NCI-H510A (cell line): ENCODE data around the gene TMEM86A.
"Not testable (repeated sequence)": the region's sequence is repeated elsewhere in the genome, so short reads cannot be mapped to it uniquely, and the experiment has no call there.

ENCODE experiments used
- DNase-seq: peaks from one replicate; lab custom pipeline; 2025; lab: John Stamatoyannopoulos, UW

TMEM86A gene, protein sequence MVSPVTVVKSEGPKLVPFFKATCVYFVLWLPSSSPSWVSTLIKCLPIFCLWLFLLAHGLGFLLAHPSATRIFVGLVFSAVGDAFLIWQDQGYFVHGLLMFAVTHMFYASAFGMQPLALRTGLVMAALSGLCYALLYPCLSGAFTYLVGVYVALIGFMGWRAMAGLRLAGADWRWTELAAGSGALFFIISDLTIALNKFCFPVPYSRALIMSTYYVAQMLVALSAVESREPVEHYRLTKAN

DNA sequence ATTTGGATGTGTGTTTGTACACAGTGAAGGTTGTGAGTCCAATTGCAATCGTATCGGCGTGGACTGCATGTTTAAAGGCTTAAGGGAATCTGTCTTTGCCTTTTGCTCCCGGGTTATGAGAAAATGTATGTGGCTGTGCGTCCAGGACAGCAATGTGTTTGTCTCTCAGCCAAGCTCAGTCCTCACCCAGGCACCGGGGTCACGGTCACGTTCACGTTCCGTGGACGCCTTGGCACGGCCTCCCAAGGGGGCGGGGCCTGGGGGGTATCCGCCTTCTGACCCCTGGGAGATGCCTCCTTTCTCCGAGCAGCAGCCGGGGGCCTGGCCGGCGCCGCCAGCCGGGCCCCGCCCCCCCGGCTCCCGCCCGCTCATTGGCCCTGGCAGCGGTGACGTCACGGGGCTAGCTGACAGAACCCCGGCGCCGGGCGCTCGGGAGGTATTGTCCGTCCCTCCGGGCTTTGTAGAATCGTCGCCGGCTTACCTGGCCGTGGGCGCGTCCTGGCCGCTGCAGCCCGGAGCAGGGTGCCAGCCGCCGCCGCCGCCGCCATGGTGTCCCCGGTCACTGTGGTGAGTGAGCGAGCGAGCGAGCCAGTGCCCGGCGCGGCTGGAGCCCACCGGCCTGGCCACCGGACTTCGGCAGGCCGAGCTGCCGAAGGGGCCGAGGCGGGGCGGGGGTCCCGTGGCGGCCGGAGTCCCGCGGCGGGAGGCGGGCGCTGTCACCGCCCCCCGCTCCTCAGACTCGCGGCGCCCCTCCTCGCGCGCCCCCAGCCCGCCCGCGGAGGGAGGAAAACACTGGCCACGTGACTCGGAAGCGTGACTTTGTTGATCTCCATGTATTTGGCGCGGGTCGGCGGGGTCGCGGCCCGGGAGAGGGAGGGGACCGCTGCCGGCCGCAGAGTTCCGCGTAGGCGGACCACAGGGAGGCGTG, at the start of gene TMEM86A:
TMEM86A (plus strand) TSS at position 439 of the 928 bp plus-strand sequence; CDS start at position 547, 108 bp downstream.
- peak; percentile 80 for DNase-seq

DNA sequence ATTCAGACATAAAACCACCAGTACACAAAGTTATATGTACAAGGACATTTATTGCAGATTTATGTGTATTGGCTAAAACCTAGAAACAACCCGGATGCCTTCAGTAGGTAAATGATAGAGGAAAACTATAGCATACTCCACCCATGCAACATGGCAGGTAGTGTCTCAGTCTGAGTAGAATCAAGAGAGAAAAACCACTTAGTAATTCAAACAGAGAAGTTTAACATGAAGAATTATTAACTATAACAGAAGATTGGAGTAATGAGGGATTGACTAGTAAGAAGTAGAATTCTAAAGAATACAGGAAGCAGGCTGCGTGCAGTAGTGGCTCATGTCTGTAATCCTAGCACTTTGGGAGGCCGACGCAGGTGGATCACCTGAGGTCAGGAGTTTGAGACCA, 48.2 kb upstream of the TMEM86A start:
- DNase-seq = no peak

DNA sequence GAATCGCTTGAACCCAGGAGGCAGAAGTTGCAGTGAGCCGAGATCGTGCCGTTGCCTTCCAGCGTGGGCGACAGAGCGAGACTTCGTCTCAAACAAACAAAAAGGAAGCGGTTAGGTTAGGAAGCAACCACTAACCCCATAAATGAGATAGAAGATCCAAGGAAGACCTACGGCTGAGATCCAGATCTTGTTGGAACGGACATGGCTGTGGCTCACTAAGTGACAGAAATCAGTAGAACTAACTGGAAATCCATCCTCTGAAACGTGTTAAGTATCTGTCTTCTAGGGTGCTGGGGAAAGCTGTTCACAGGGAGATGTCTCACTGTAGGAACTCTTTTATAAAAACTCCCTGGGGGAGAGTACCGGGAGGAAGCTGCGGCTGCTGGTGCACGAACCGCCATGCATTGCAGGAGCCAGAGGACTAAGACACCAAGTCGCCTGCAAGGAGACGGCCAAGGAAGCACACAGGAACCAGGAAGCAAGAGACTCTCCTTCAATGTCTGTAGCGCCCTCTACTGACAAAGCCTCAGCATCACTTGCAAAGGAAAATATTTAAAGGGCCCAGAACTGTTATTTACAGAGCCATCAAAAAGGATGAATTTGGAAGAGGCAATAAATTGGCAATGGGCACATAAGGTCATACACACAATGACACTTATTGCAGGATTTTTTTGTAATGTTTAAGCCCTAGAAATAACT, 47.6 kb upstream of the TMEM86A start:
- DNase-seq = no peak

DNA sequence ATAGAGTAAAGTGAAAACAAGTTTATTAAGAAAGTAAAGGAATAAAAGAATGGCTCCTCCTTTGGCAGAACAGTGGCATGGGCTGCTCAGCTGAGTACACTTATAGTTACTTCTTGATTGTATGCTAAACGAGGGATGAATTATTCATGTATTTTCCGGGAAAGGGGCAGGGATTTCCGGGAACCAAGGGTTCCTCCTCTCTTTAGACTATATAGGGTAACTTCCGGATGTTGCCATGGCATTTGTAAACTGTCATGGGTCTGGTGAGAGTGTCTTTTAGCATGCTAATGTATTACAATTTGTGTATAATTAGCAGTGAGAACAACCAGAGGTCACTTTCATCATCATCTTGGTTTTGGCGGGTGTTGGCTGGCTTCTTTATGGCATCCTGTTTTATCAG, 40.9 kb upstream of the TMEM86A start:
- no peak for DNase-seq

DNA sequence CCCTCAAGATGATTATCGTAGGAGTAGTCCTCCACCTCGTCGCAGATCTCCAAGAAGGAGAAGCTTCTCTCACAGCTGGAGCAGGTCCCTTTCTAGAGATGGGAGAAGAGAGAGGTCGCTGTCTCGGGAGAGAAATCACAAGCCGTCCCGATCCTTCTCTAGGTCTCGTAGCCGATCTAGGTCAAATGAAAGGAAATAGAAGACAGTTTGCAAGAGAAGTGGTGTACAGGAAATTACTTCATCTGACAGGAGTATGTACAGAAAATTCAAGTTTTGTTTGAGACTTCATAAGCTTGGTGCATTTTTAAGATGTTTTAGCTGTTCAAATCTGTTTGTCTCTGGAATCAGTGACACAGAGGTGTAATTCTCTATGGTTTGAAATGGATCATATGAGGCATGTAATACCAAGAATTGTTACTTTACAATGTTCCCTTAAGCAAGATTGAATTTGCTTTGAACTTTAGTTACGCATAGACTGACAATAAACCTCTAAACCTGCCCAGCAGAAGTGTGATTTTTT, 33.2 kb upstream of the TMEM86A start:
- not testable (repeated sequence) for DNase-seq

DNA sequence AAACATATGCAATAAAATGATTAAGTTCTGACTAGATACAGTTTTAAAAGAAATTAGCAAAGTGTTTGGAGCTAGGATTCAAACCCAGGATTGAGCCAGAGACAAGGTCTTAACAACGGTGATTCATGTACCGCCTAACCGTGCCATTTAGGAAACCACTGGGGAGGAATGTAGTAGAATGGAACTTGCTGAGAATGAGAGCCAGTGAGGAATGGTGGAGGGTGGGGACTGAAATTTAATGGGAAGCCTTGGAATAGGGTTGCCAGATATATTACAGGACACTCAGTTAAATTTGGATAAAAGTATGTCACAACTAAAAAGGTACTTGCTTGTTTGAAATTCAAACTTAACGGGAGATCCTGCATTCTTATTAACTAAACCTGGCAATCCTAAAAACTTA, 30.4 kb upstream of the TMEM86A start:
- no peak for DNase-seq

DNA sequence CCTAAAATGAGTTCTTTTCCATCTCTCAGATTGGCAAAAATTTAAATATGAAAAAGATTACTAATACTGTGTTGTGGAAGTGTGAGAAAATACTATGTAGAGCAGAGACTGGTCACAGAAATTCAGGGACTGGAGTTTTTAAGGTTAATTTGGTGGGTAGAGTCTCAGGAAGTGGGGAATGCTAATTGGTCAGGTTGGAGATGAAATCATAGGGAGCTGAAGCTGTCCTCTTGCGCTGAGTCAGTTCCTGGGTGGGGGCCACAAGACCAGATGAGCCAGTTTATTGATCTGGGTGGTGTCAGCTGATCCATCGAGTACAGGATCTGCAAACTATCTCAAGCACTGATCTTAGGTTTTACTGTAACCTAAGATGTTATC, 29.4 kb upstream of the TMEM86A start:
- no peak for DNase-seq

DNA sequence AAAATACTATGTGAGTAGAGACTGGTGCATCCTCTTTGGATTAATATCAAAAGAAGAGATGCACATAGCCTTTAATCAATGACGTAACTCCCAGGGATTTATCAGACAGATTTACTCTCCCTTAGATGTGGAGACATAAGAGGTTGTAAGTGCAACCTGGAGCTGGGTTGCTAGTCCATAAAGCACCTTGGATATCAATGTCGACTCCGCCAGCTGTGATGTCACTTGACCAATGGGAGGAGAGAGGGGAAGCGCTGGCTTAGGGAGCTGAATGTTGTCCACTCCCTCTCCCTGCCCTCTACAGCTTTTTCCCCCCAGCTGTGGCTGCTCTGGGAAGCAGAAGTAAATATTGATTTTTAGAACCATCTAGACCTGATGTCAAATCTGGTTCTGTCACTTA, 28.9 kb upstream of the TMEM86A start:
- peak; percentile 56 for DNase-seq

DNA sequence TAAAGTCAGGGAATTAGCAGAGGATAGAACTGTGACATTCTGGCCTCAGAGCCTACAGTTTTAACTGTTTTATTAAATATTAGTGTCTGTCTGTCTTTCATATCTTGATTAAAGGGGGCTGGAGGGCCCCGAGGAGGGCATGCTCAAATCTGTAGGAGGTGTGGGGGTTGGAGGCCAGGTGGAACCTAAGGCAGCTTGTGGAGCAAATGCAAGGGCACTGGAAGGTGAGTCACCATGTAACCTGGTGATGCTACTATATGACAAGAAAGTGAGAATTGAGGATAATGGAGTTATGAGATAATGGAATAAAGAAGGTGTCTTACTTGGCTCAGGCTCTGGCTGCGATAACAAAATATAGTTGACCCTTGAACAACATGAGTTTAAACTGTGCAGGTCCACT, 27.3 kb upstream of the TMEM86A start:
- DNase-seq = no peak

DNA sequence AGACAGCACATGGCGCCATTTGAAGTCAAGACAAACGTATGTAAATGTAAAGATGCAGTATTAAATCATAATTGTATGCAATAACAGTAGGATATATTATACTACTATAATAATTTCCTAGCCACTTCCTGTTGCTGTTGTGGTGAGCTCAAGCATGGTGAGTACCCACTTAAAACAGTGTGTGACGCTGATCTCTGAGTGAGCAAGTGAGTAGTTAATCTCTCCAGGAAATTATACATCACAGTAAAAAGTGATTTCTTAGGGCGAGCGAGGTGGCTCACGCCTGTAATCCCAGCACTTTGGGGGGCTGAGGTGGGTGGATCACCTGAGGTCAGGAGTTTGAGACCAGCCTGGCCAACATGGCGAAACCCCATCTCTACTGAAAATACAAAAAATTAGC, 26.4 kb upstream of the TMEM86A start:
- DNase-seq = not testable (repeated sequence)

DNA sequence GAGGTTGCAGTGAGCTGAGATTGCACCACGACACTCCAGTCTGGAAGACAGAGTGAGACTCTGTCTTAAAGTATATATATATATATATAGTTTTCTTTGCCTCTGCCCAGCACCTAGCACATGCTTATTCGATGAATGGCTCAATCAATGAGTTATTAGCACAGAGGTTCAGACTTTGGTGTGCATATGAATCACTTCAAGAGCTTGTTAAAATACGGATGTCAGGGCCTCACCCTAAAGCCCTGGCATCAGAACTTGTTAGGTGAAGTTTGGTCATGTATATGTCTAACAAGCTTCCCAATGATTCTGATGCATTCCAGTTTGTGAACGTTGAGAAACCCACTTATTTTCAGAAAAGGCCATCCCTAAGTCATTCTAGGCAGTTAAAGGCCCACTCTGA, 21.8 kb upstream of the TMEM86A start:
- no peak for DNase-seq

DNA sequence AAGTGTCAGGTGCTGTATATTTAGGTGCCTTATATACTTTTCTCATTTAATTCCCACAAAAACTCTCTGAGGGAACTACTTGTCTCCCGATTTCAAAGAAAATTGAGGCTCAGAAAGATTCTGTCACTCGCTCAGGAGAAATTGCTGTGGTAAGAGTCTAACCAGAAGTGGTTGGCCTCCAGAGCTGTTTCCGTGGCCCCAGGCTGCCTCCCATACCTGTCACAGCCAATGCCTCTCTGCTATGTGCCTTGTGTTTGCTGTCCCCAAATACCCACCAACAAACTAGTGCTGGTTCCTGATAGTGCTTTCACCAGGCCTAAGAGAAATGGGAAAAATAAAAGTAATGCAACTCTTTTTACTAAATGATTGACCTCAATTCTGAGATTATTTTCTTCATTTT, 21.0 kb upstream of the TMEM86A start:
- DNase-seq = no peak

DNA sequence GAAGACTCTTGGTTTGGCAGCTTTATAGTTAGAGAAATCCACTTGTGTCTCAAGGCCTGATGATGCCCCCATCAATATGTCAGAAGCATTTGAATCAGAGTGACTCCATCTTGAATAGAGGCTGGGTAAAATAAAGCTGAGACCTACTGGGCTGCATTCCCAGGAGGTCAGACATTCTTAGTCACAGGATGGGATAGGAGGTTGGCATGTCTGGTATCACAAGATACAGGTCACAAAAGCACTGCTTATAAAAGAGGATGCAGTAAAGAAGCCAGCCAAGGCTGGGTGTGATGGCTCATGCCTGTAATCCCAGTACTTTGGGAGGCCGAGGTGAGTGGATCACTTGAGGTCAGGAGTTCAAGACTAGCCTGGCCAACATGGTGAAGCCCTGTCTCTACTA, 16.6 kb upstream of the TMEM86A start:
- not testable (repeated sequence) for DNase-seq

DNA sequence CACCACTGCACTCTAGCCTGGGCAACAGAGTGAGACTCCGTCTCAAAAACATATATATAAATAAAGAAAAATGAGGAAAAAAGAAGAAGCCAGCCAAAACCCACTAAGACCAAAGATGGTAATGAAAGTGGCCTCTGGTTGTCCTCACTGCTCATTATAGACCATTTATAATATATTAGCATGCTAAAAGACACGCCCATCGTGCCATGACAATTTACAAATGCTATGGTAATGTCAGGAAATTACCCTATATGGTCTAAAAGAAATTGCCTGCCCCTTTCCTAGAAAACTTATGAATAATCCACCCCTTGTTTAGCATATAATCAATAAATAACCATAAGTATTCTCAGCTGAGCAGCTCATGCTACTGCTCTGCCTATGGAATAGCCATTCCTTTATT, 16.1 kb upstream of the TMEM86A start:
- no peak for DNase-seq

DNA sequence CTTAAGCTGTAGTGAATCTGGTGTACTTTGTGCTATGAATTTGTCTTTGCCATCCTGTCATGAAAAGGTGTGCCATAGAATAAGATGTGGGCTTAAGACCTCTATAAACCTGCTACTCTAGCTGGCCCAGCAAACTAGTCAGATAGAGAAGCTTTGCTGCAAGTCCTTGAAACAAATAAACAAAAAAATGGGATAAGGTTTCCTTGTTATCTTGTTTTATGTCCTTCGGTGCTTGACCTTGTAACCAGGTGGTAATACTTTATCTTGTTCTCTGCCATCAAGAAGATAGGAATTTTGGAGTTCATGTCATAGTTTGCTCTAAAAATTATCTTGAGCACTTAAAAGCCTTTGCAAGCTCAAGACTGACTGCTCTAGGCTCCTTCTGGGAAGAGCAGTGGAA, 14.3 kb upstream of the TMEM86A start:
- no peak for DNase-seq

DNA sequence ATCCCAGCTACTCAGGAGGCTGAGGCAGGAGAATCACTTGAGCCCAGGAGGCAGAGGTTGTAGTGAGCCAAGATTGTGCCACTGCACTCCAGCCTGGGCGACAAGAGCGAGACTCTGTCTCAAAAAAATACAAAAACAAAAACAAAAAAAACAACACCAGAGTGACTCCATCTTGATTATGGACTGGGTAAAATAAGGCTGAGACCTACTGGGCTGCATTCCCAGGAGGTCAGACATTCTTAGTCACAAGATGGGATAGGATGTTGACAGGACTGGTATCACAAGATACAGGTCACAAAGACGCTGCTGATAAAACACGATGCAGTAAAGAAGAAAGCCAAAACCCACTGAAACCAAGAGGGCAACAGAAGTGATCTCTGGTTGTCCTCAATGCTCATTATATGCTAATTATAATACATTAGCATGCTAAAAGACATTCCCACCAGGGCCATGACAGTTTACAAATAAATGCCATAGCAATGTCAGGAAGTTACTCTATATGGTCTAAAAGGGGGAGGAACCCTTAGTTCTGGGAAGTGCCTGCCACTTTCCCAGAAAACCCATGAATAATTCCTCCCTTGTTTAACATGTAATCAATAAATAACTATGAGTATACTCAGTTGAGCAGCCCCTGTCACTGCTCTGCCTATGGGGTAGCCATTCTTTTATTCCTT, 7.0 kb upstream of the TMEM86A start:
- DNase-seq = not testable (repeated sequence)

DNA sequence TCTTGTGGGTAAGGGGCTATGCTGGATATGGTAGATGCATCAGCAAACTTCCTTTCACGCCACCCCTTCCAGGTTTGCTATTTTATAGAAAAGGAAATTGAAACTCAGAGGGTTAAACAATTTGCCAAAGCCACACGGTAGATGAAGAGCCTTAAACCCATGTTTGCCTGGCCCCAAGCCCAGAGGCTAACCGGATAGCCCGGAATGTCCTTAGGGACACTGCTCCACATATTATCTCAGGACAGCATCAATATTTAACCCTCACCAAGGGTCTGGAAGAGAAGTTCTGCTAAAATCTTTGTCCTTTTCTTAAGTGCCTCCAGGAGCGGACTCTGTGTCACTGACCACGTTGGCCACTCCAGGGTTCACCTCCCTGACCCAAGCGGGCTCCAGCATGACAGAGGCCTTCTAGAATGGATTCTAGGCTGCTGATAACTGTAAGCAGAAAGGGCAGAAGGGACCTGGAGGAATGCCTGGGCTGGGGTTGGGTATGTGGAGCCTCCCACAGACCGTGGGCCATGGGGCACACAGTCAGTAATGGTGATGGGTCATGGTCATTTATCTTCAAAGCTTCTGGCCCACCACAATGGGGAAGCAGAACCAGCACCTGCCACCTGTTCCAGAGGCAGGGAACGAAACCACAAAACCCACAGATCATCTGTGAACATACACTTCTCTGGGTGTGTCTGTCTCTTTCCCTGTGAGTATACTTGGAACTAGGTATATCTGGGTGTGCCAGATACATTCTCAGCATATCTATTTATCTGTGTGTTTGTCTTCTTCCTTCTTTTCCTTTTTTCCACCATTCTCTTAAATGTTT, 5.4 kb upstream of the TMEM86A start:
- no peak for DNase-seq

DNA sequence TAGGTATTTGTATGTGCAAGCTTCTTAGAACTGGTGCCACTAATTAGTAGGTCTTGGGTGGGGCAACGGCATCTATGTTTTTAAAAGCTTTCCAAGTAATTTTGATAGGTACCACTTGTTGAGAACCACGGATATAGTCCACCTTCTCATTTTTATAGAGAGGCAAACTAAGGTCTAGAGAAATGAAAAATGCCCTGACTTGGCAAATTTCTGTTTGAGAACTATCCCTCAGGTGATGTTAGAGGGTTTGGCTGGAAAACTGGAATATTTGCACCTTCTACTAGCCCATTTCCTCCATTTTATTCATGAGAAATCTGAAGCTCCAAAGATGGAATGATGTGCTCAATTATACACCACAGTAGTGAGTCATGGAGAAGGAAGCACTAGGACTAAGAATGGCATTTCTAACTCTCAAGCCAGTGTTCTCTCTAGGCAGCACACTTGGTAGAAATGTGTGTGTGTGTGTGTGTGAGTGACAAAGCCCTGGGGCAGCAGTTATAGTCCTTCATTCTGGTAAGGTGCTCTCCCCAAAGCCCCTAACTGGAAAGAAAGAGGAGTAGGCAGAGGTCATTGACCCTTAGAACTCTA, 1.8 kb upstream of the TMEM86A start:
- DNase-seq = no peak

DNA sequence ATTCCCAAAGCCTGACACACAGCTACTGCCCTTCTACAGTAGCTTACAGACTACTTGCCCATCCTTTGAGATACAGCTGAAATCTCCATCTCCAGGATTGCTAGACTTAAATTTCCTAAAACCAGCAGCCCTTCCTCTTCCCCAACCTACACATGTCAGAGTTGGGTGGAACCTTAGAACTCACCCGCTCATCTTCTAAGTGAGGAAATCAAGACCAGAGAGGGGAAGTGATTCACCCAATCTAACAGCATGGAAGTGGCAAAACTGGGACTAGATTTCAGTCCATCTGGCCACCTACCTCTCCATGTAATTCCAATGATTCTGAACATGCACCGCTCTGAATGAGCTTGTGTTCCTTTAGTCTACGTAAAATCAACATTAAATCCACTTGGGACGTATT, 1.0 kb upstream of the TMEM86A start:
- no peak for DNase-seq

DNA sequence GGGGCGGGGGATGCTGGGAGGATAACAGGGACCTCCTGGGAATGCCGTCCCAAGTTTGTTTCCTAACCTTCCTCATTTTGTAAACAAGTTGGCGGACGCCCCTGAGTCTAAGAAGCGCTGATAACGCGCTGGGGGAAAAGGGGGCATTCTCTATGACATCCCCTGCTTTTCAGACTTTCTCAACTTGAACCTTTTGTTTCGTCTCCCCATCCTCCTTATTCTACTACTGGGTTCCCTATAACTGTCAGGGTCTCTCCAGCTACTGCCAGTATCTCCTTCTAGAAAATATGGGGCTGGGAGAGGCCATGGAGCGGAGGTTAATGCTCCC, 654 bp downstream of the TMEM86A start:
- DNase-seq = no peak

DNA sequence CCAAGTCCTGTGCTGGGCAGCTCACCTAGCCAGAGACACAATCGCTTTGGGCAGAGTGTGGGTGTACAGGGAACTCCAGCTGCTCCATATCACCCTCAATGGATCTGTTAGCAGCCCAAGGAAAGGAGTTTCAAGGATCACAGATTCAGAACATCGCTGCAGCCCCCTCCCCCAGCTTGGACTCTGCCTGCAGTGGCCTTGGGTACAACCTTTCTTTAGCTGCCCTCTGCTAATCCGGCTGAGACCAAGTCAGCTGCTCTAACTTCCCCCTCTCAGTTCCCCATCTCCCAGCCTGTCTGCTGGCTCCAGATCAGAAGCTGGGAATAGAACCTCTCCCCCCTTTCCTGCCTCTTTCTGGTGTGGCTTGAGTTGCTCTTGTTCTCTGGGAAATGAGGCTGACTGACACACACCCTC, 1.3 kb downstream of the TMEM86A start:
- DNase-seq = no peak
